NT2/D1 (cell line): Measurements from ENCODE around the gene MRPL4.

ENCODE experiments used
- SUZ12 ChIP-seq: IDR thresholded peaks from 2 replicates; pipeline ENCODE4 v1.6.1; 2011; ENCODE audit not compliant: insufficient read length, insufficient read depth; ENCODE audit errors: extremely low read depth
- YY1 ChIP-seq: IDR thresholded peaks from 2 replicates; pipeline ENCODE4 v1.6.1; 2011; ENCODE audit not compliant: insufficient read length, insufficient read depth
- ZNF274 ChIP-seq: IDR thresholded peaks from 2 replicates; pipeline ENCODE4 v1.6.1; 2011; ENCODE audit warnings: mild to moderate bottlenecking, low read depth, low read length

GRCh38 chr19:10290357-10290875 lies 38.4 kb downstream of the MRPL4 start:
- TF ChIP-seq ZNF274 = no peak
- no peak for TF ChIP-seq SUZ12
- no peak for TF ChIP-seq YY1
